SU-DHL-6 (cell line): ENCODE results near the gene MYLK4.

Experiments
- EZH2phosphoT487 ChIP-seq: fragments of 200-600 bp; sonication (generic), shearing (Covaris generic); conservative IDR thresholded peaks from 2 replicates; pipeline ENCODE4 v1.6.1; 2018; ENCODE audit warnings: mild to moderate bottlenecking, antibody characterized with exemption, low read length, moderate library complexity, mixed read lengths
- TF ChIP-seq, protein P1 (sequence below): fragments of 200-600 bp; sonication (generic); IDR thresholded peaks from one replicate; pipeline ENCODE4 v1.5.1; 2017; ENCODE audit warnings: antibody characterized with exemption, mild to moderate bottlenecking, low read length, moderate library complexity; ENCODE audit not compliant: insufficient read depth, poor library complexity, severe bottlenecking

DNA sequence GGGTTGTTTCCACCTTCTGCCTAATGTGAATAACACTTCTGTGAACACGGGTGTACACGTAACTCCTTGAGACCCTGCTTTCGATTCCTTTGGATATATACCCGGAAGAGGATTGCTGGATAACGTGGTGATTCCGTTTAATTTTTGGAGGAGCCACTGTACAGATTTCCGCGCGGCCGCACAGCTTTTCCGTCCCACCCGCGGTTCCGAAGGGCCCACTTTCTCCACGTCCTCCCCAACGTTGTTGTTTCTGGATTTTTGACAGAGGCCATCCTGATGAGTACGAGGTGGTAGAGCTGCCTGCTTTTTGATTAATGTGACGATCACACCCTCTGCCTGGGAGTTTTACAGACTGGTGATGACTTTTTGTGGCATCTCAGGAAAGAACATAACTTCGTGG lies 114.0 kb downstream of the MYLK4 start:
- TF ChIP-seq, protein P1, sequence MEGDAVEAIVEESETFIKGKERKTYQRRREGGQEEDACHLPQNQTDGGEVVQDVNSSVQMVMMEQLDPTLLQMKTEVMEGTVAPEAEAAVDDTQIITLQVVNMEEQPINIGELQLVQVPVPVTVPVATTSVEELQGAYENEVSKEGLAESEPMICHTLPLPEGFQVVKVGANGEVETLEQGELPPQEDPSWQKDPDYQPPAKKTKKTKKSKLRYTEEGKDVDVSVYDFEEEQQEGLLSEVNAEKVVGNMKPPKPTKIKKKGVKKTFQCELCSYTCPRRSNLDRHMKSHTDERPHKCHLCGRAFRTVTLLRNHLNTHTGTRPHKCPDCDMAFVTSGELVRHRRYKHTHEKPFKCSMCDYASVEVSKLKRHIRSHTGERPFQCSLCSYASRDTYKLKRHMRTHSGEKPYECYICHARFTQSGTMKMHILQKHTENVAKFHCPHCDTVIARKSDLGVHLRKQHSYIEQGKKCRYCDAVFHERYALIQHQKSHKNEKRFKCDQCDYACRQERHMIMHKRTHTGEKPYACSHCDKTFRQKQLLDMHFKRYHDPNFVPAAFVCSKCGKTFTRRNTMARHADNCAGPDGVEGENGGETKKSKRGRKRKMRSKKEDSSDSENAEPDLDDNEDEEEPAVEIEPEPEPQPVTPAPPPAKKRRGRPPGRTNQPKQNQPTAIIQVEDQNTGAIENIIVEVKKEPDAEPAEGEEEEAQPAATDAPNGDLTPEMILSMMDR, result no peak
- no peak for TF ChIP-seq EZH2phosphoT487
